Stimulated activated CD4-positive, alpha-beta T cell treated with anti-CD3 and anti-CD28 coated beads, Interleukin-1b, Interleukin-23, amount 100 ng/mL, for 48 hours (primary cell): Measurements from ENCODE around the gene LIX1L.

Source experiments
- DNase-seq: peaks from one replicate; pipeline ENCODE4 v3.0.0-alpha.2; 2020

The LIX1L gene

GRCh38 chr1:145957443-145958319 lies at the start of gene LIX1L:
TSS of gene LIX1L (minus strand) at chr1:145958017. CDS start at chr1:145957927, 90 bp downstream.
- peak; percentile 97 for DNase-seq

- no peak for DNase-seq
These were observed 43.9 kb upstream of the LIX1L start for GRCh38 chr1:146001709-146002108.

GRCh38 chr1:145999321-146000024 lies 41.7 kb upstream of the LIX1L start:
- no peak for DNase-seq

GRCh38 chr1:145997718-145998023 lies 39.9 kb upstream of the LIX1L start:
- no peak for DNase-seq

GRCh38 chr1:145997016-145997717 lies 39.4 kb upstream of the LIX1L start:
- peak; percentile 56 for DNase-seq

- DNase-seq: peak; percentile 95
These were observed 38.7 kb upstream of the LIX1L start, which contains the start of gene TXNIP for GRCh38 chr1:145996433-145997015. TSS of gene TXNIP (minus strand) at chr1:145996579. CDS start at chr1:145996266, 313 bp downstream.

- DNase-seq: no peak
These were observed 38.2 kb upstream of the LIX1L start for GRCh38 chr1:145995964-145996432.

GRCh38 chr1:145995148-145995881 lies 37.5 kb upstream of the LIX1L start:
- no peak for DNase-seq

GRCh38 chr1:145994391-145995120 lies 36.7 kb upstream of the LIX1L start:
- peak; percentile 58 for DNase-seq

- no peak for DNase-seq
These were observed 36.0 kb upstream of the LIX1L start for GRCh38 chr1:145993618-145994390.

GRCh38 chr1:145992958-145993617 lies 35.3 kb upstream of the LIX1L start:
- DNase-seq: no peak

GRCh38 chr1:145992502-145992936 lies 34.7 kb upstream of the LIX1L start:
- DNase-seq: no peak

- no peak for DNase-seq
These were observed 34.1 kb upstream of the LIX1L start for GRCh38 chr1:145991735-145992412.

GRCh38 chr1:145990249-145990855 lies 32.5 kb upstream of the LIX1L start:
- no peak for DNase-seq

- DNase-seq: no peak
These were observed 31.0 kb upstream of the LIX1L start for GRCh38 chr1:145988773-145989172.

GRCh38 chr1:145987926-145988325 lies 30.1 kb upstream of the LIX1L start:
- DNase-seq: no peak

GRCh38 chr1:145986551-145986950 lies 28.7 kb upstream of the LIX1L start:
- DNase-seq: no peak

- DNase-seq: no peak
These were observed 28.0 kb upstream of the LIX1L start for GRCh38 chr1:145985502-145986439.
